Activated CD8-positive, alpha-beta memory T cell treated with anti-CD3 and anti-CD28 coated beads, Interleukin-2, amount 50 U/mL, for 1 hour (primary cell): ENCODE data around the gene CTNNA3.
"Not testable (repeated sequence)": the region's sequence is repeated elsewhere in the genome, so short reads cannot be mapped to it uniquely, and the experiment has no call there.

ENCODE experiments used
- DNase-seq: peaks from one replicate; pipeline ENCODE4 v3.0.0-alpha.2; 2020; ENCODE audit errors: extremely low read depth

The CTNNA3 gene

GRCh38 chr10:67246066-67246555 is 449.9 kb downstream of the CTNNA3 start:
- no peak for DNase-seq

GRCh38 chr10:67242528-67242927 is 453.5 kb downstream of the CTNNA3 start:
- no peak for DNase-seq

GRCh38 chr10:67241451-67241850 is 454.5 kb downstream of the CTNNA3 start:
- no peak for DNase-seq

- DNase-seq, result no peak
These were observed 456.0 kb downstream of the CTNNA3 start for GRCh38 chr10:67239864-67240497.

- DNase-seq, result not testable (repeated sequence)
These were observed 465.1 kb downstream of the CTNNA3 start for GRCh38 chr10:67230680-67231500.

- DNase-seq, result no peak
These were observed 470.8 kb downstream of the CTNNA3 start for GRCh38 chr10:67225226-67225625.

GRCh38 chr10:67224553-67224952 is 471.4 kb downstream of the CTNNA3 start:
- DNase-seq, result no peak

GRCh38 chr10:67222934-67223333 is 473.1 kb downstream of the CTNNA3 start:
- no peak for DNase-seq

- no peak for DNase-seq
These were observed 474.0 kb downstream of the CTNNA3 start for GRCh38 chr10:67221939-67222494.

GRCh38 chr10:67211680-67212079 is 484.3 kb downstream of the CTNNA3 start:
- DNase-seq, result no peak

- not testable (repeated sequence) for DNase-seq
These were observed 488.1 kb downstream of the CTNNA3 start for GRCh38 chr10:67207923-67208322.

GRCh38 chr10:67200913-67201564 is 495.0 kb downstream of the CTNNA3 start:
- no peak for DNase-seq

GRCh38 chr10:67175354-67175753 is 520.6 kb downstream of the CTNNA3 start:
- DNase-seq, result no peak

- no peak for DNase-seq
These were observed 522.2 kb downstream of the CTNNA3 start for GRCh38 chr10:67173787-67174186.

- DNase-seq, result no peak
These were observed 524.0 kb downstream of the CTNNA3 start for GRCh38 chr10:67171970-67172369.

- no peak for DNase-seq
These were observed 539.8 kb downstream of the CTNNA3 start for GRCh38 chr10:67156239-67156638.

GRCh38 chr10:67151471-67151870 is 544.5 kb downstream of the CTNNA3 start:
- DNase-seq, result no peak

- DNase-seq, result no peak
These were observed 551.5 kb downstream of the CTNNA3 start for GRCh38 chr10:67144530-67144929.

- DNase-seq, result no peak
These were observed 554.7 kb downstream of the CTNNA3 start for GRCh38 chr10:67141300-67141699.

- DNase-seq, result no peak
These were observed 555.4 kb downstream of the CTNNA3 start for GRCh38 chr10:67140641-67141040.

GRCh38 chr10:67127441-67127840 is 568.6 kb downstream of the CTNNA3 start:
- DNase-seq, result no peak

GRCh38 chr10:67119651-67120050 is 576.3 kb downstream of the CTNNA3 start:
- no peak for DNase-seq
